Dedifferentiated amniotic fluid mesenchymal stem cell (primary cell): ENCODE results near the gene DGUOK.
A peak's percentile ranks its signal among the peaks of the same experiment; 100 is the strongest.
"Not testable (repeated sequence)": the region's sequence is repeated elsewhere in the genome, so short reads cannot be mapped to it uniquely, and the experiment has no call there.

Experiments used
- DNase-seq: peaks from one replicate; pipeline ENCODE4 v3.0.0-alpha.2; 2016; ENCODE audit errors: extremely low spot score

DGUOK gene

GRCh38 chr2:73920577-73921545 is 5.8 kb upstream of the DGUOK start:
- no peak for DNase-seq

GRCh38 chr2:73921581-73921980 is 5.1 kb upstream of the DGUOK start:
- DNase-seq = no peak

- DNase-seq = no peak
Observed at GRCh38 chr2:73922681-73923080, 4.0 kb upstream of the DGUOK start.

GRCh38 chr2:73925033-73925704 is 1.5 kb upstream of the DGUOK start:
- no peak for DNase-seq

GRCh38 chr2:73925853-73926492 is 707 bp upstream of the DGUOK start:
- DNase-seq = no peak

- DNase-seq = no peak
Observed at GRCh38 chr2:73927344-73927743, 664 bp downstream of the DGUOK start.

- no peak for DNase-seq
Observed at GRCh38 chr2:73928963-73929347, 2.3 kb downstream of the DGUOK start.

GRCh38 chr2:73930386-73930785 is 3.7 kb downstream of the DGUOK start:
- no peak for DNase-seq

GRCh38 chr2:73931531-73932500 is 5.1 kb downstream of the DGUOK start:
- no peak for DNase-seq

- DNase-seq = no peak
Observed at GRCh38 chr2:73933194-73933593, 6.5 kb downstream of the DGUOK start.

GRCh38 chr2:73935641-73936040 is 9.0 kb downstream of the DGUOK start:
- DNase-seq = no peak

- DNase-seq = no peak
Observed at GRCh38 chr2:73937103-73937885, 10.6 kb downstream of the DGUOK start.

- DNase-seq = no peak
Observed at GRCh38 chr2:73937899-73938298, 11.2 kb downstream of the DGUOK start.

GRCh38 chr2:73938718-73939352 is 12.2 kb downstream of the DGUOK start:
- peak; percentile 38 for DNase-seq

GRCh38 chr2:73939419-73939818 is 12.7 kb downstream of the DGUOK start:
- no peak for DNase-seq

GRCh38 chr2:73940066-73940465 is 13.4 kb downstream of the DGUOK start:
- not testable (repeated sequence) for DNase-seq

GRCh38 chr2:73942664-73943063 is 16.0 kb downstream of the DGUOK start:
- DNase-seq = no peak

GRCh38 chr2:73944714-73945113 is 18.0 kb downstream of the DGUOK start:
- no peak for DNase-seq

- DNase-seq = no peak
Observed at GRCh38 chr2:73946215-73946614, 19.5 kb downstream of the DGUOK start.

- DNase-seq = no peak
Observed at GRCh38 chr2:73946666-73947065, 20.0 kb downstream of the DGUOK start.
